Astrocyte (in vitro differentiated cells and primary cell): ENCODE results near the gene HNRNPL. TPM values are rescaled to one million over a fixed set of nuclear protein-coding genes. Genes with fewer than 3 reads are reported as not detected.

ENCODE experiments used
- DNase-seq: peaks from one replicate; pipeline ENCODE4 v3.0.0-alpha.2; 2010; ENCODE audit warnings: low read depth
- FAIRE-seq: peaks from 2 replicates; lab custom pipeline; 2011; peaks lifted over from hg19 to GRCh38; lab: Jason Lieb, UNC
- H2AFZ ChIP-seq: 2 replicates; pipeline ENCODE4 v1.6.0; 2012; ENCODE audit warnings: low read depth, low read length, inconsistent platforms
- H3K27ac ChIP-seq: 2 replicates; pipeline ENCODE4 v1.5.1; 2011; ENCODE audit warnings: low read depth, low read length, inconsistent platforms
- H3K27me3 ChIP-seq: 2 replicates; pipeline ENCODE4 v1.6.0; 2011; ENCODE audit warnings: low read length, inconsistent platforms; ENCODE audit not compliant: insufficient read depth
- H3K36me3 ChIP-seq: 2 replicates; pipeline ENCODE4 v1.5.1; 2011; ENCODE audit warnings: low read length, inconsistent platforms; ENCODE audit not compliant: insufficient read depth
- H3K4me1 ChIP-seq: 2 replicates; pipeline ENCODE4 v1.5.1; 2011; ENCODE audit warnings: low read length, inconsistent platforms; ENCODE audit not compliant: insufficient read depth
- H3K4me2 ChIP-seq: 2 replicates; pipeline ENCODE4 v1.6.0; 2012; ENCODE audit warnings: low read length, inconsistent platforms
- H3K4me3 ChIP-seq: 2 replicates; pipeline ENCODE4 v1.5.1; 2011; ENCODE audit warnings: low read depth, mild to moderate bottlenecking, low read length, inconsistent platforms; ENCODE audit not compliant: insufficient read depth
- H3K79me2 ChIP-seq: 2 replicates; pipeline ENCODE4 v1.6.0; 2012; ENCODE audit warnings: mild to moderate bottlenecking, low read length, inconsistent platforms; ENCODE audit not compliant: insufficient read depth
- H3K9ac ChIP-seq: 2 replicates; pipeline ENCODE4 v1.6.0; 2012; ENCODE audit warnings: mild to moderate bottlenecking, low read length, inconsistent platforms
- H3K9me3 ChIP-seq: 2 replicates; pipeline ENCODE4 v1.5.1; 2012; ENCODE audit warnings: low read depth, mild to moderate bottlenecking, low read length, inconsistent platforms; ENCODE audit not compliant: insufficient read depth
- H4K20me1 ChIP-seq: 2 replicates; pipeline ENCODE4 v1.6.0; 2012; ENCODE audit warnings: low read length, inconsistent platforms; ENCODE audit not compliant: insufficient read depth
- H3K27ac Mint-ChIP-seq: one replicate; pipeline ENCODE4 v1.8.0; 2021; ENCODE audit warnings: mild to moderate bottlenecking, mixed read lengths; ENCODE audit not compliant: unreplicated experiment
- H3K27me3 Mint-ChIP-seq: one replicate; pipeline ENCODE4 v1.8.0; 2021; ENCODE audit warnings: low read depth, mixed read lengths; ENCODE audit not compliant: unreplicated experiment
- H3K36me3 Mint-ChIP-seq: one replicate; pipeline ENCODE4 v1.8.0; 2021; ENCODE audit warnings: low read depth, mixed read lengths; ENCODE audit not compliant: unreplicated experiment
- H3K4me1 Mint-ChIP-seq: one replicate; pipeline ENCODE4 v1.8.0; 2021; ENCODE audit warnings: low read depth, mixed read lengths; ENCODE audit not compliant: unreplicated experiment
- H3K4me3 Mint-ChIP-seq: one replicate; pipeline ENCODE4 v1.8.0; 2021; ENCODE audit warnings: mild to moderate bottlenecking, moderate library complexity, mixed read lengths; ENCODE audit not compliant: unreplicated experiment
- H3K9me3 Mint-ChIP-seq: one replicate; pipeline ENCODE4 v1.8.0; 2021; ENCODE audit warnings: mild to moderate bottlenecking, mixed read lengths; ENCODE audit not compliant: unreplicated experiment
- EZH2 ChIP-seq: IDR thresholded peaks from 2 replicates; pipeline ENCODE4 v1.6.1; 2012; ENCODE audit warnings: mild to moderate bottlenecking, low read length, inconsistent platforms; ENCODE audit not compliant: insufficient read depth
- total RNA-seq: library from RNA; stranded (reverse); gene quantifications from 2 replicates; pipeline ENCODE4 v1.2.1, GENCODE V29; 2021
- TF ChIP-seq, protein P1 (sequence below): IDR thresholded peaks from 2 replicates; pipeline ENCODE4 v1.5.1; 2011; ENCODE audit warnings: low read depth, mild to moderate bottlenecking, inconsistent platforms, low read length, moderate library complexity; ENCODE audit not compliant: insufficient read depth

The HNRNPL gene
- total RNA-seq, 1 donor from 2014 or later = 314 TPM

- H3K4me3 Mint-ChIP-seq = no peak overlapping the region
- TF ChIP-seq, protein P1, sequence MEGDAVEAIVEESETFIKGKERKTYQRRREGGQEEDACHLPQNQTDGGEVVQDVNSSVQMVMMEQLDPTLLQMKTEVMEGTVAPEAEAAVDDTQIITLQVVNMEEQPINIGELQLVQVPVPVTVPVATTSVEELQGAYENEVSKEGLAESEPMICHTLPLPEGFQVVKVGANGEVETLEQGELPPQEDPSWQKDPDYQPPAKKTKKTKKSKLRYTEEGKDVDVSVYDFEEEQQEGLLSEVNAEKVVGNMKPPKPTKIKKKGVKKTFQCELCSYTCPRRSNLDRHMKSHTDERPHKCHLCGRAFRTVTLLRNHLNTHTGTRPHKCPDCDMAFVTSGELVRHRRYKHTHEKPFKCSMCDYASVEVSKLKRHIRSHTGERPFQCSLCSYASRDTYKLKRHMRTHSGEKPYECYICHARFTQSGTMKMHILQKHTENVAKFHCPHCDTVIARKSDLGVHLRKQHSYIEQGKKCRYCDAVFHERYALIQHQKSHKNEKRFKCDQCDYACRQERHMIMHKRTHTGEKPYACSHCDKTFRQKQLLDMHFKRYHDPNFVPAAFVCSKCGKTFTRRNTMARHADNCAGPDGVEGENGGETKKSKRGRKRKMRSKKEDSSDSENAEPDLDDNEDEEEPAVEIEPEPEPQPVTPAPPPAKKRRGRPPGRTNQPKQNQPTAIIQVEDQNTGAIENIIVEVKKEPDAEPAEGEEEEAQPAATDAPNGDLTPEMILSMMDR = no peak
- TF ChIP-seq EZH2 = no peak
- peaks cover 20% of the 10 kb centered on the region for H3K4me1 Mint-ChIP-seq
- Histone ChIP-seq H2AFZ (no peak overlapping the region), H3K9me3 (no peaks in the 10 kb centered on the region), H3K36me3 (peaks cover 42% of the 10 kb centered on the region), H3K27me3 (no peaks in the 10 kb centered on the region), H3K4me2 (no peak overlapping the region), H3K27ac (no peak overlapping the region), H3K4me3 (no peak overlapping the region), H3K4me1 (peaks cover 39% of the 10 kb centered on the region), H3K79me2 (no peaks in the 10 kb centered on the region), H4K20me1 (peaks cover 41% of the 10 kb centered on the region), H3K9ac (no peak overlapping the region)
- H3K36me3 Mint-ChIP-seq = peaks cover 24% of the 10 kb centered on the region
- H3K27ac Mint-ChIP-seq = no peak overlapping the region
- FAIRE-seq (no peak), DNase-seq (no peak)
- no peaks in the 10 kb centered on the region for H3K9me3 Mint-ChIP-seq
- no peaks in the 10 kb centered on the region for H3K27me3 Mint-ChIP-seq
Observed at GRCh38 chr19:38834590-38834989, 15.2 kb downstream of the HNRNPL start.

DNA sequence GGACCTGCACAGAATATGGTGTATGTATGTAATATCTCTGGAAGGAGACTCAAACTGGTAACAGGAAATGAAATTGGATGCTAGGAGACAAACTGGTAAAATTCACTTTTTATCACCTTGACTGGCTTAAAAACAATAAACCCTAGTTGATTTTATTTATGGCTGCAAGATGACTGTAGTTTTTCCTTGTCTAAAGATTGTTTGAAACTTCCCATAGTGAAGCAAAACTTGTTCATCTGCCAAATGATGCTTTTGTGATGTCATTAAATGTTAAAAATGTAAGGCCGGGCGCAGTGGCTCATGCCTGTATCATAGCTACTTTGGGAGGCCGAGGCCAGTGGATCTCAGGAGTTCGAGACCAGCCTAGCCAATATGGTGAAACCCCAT is 15.7 kb downstream of the HNRNPL start:
- Histone ChIP-seq H3K79me2 (no peaks in the 10 kb centered on the region), H3K4me1 (peaks cover 39% of the 10 kb centered on the region), H3K9ac (no peak overlapping the region), H4K20me1 (peaks cover 36% of the 10 kb centered on the region), H3K4me2 (no peak overlapping the region), H3K4me3 (no peak overlapping the region), H2AFZ (no peak overlapping the region), H3K27me3 (no peaks in the 10 kb centered on the region), H3K9me3 (no peaks in the 10 kb centered on the region), H3K36me3 (peaks cover 37% of the 10 kb centered on the region), H3K27ac (no peak overlapping the region)
- H3K27me3 Mint-ChIP-seq = no peaks in the 10 kb centered on the region
- no peak for DNase-seq
- peaks cover 24% of the 10 kb centered on the region for H3K36me3 Mint-ChIP-seq
- H3K27ac Mint-ChIP-seq = no peak overlapping the region
- H3K4me1 Mint-ChIP-seq = peaks cover 19% of the 10 kb centered on the region
- no peak for FAIRE-seq
- no peaks in the 10 kb centered on the region for H3K9me3 Mint-ChIP-seq
- peak overlapping the region; percentile 27 for H3K4me3 Mint-ChIP-seq
- no peak for TF ChIP-seq EZH2
- TF ChIP-seq, protein P1 = no peak

DNA sequence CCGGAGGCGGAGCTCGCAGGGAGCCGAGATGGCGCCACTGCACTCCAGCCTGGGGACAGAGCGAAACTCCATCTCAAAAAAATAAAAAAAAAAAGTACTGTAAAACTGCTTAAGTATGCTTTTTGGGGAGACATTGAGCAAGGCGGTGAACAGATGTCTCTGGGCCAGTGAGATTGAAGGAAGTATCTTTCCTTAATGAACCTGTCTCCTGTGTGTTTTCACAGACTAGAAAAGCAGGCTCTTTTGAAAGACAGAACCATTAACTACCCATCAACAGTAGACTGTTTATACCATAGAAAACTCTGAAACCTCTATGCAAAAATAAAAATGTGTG is 16.7 kb downstream of the HNRNPL start:
- Histone ChIP-seq H3K9ac (no peak overlapping the region), H3K79me2 (no peaks in the 10 kb centered on the region), H4K20me1 (peaks cover 25% of the 10 kb centered on the region), H3K36me3 (peaks cover 28% of the 10 kb centered on the region), H3K27ac (no peak overlapping the region), H3K4me1 (peaks cover 39% of the 10 kb centered on the region), H3K4me3 (no peak overlapping the region), H3K4me2 (no peak overlapping the region), H3K27me3 (no peaks in the 10 kb centered on the region), H3K9me3 (no peaks in the 10 kb centered on the region), H2AFZ (no peak overlapping the region)
- Mint-ChIP-seq H3K27me3 (no peaks in the 10 kb centered on the region), H3K4me3 (no peak overlapping the region), H3K36me3 (peaks cover 19% of the 10 kb centered on the region), H3K9me3 (no peaks in the 10 kb centered on the region), H3K4me1 (peaks cover 13% of the 10 kb centered on the region), H3K27ac (peak overlapping the region; percentile 91)
- no peak for TF ChIP-seq EZH2
- TF ChIP-seq, protein P1 = no peak
- FAIRE-seq = no peak
- no peak for DNase-seq
